ENCODE results near the gene PIEZO2.

DNA sequence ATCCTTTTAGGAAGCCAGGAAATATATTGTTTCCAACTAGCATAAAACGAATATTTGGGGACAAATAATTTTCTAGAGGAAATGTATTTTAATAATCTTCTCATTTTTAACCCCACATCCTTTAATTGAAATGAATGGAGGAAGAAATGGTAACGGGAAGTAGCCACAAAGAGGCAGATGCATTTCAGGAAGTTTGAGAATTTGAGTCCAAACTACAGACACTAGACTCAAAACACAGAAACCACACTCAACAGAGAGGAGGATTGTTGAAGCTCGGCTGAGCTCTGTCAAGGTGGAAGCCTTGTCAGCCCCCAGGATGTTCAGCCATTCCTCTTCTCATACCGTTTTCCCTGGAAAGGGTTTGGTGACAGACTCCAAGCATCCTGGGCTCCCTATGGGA is 335.0 kb downstream of the PIEZO2 start:
- no peak for TF ChIP-seq POLR2A (IDR thresholded peaks at IDR 0.05)
- TF ChIP-seq CTCF (IDR thresholded peaks at IDR 0.05 in 4 of 5, conservative IDR thresholded peaks at IDR 0.05 in 1 of 5): no peak
